Fibroblast of lung (primary cell): Measurements from ENCODE around the gene PRR13.

Source experiments
- CTCF ChIP-seq, 2 donors: IDR thresholded peaks in 1 of 2; conservative IDR thresholded peaks in 1 of 2; 1 replicate in 1 of 2; 2 replicates in 1 of 2; pipeline ENCODE4 v1.5.1; 2011 to 2012; ENCODE audit warnings: low read length in 2 of 2, control low read depth in 1 of 2, inconsistent platforms in 1 of 2, low read depth in 1 of 2, mild to moderate bottlenecking in 1 of 2
- EZH2 ChIP-seq: IDR thresholded peaks from 2 replicates; pipeline ENCODE4 v1.5.1; 2012; ENCODE audit warnings: low read length, control low read depth, mild to moderate bottlenecking; ENCODE audit errors: missing control alignments

DNA sequence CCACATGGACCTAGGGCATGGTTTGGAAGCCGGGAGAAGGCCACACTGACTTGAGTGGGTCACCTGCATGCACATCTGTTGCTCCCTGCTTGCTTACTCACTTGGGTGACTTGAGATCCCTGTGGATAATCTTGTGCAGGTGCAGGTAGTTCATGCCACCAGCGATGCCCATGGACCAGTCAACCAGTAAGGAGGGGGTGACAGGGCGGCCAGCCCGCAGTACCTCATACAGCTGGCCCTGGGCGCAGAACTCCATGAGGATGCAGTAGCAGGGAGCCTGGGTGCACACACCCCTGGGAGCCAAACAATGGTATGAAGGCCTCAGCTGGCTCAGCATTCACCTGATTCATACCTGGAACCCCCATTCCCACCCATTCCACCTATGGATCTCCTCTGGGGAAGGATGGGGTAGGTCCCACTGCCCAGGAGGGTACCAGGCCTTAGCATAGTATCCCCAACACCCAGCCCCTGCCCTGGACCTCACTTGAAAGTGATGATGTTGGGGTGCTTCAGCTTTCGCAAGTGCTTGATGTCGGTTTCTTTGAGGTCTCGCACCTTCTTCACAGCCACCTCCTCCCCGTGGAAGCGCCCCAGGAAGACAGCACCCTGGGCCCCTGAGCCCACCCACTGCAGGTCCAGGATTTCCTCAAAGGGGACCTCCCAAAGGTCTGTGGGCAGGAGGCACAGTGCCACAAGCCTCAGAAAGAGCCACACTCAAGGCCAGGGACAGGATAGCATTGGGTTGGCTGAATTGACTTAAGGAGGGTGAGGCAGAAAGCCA lies 44.6 kb downstream of the PRR13 start:
- no peak for TF ChIP-seq CTCF (conservative IDR thresholded peaks at IDR 0.05 in 1 of 2, IDR thresholded peaks at IDR 0.05 in 1 of 2; ENCODE audit: low read depth in 1 of 2, low read length in 2 of 2)
- no peak for TF ChIP-seq EZH2
